ENCODE measurements around the gene RNU1-3. TPM values are rescaled to one million over a fixed set of nuclear protein-coding genes. Genes with fewer than 3 reads are reported as not detected.
"Not testable (repeated sequence)": the region's sequence is repeated elsewhere in the genome, so short reads cannot be mapped to it uniquely, and the experiment has no call there.

The RNU1-3 gene
- total and polyA plus RNA-seq, 2 donors (not counting 1 experiment from before 2014, with no cell fraction given), result 3,997 TPM; not detected in 1

DNA sequence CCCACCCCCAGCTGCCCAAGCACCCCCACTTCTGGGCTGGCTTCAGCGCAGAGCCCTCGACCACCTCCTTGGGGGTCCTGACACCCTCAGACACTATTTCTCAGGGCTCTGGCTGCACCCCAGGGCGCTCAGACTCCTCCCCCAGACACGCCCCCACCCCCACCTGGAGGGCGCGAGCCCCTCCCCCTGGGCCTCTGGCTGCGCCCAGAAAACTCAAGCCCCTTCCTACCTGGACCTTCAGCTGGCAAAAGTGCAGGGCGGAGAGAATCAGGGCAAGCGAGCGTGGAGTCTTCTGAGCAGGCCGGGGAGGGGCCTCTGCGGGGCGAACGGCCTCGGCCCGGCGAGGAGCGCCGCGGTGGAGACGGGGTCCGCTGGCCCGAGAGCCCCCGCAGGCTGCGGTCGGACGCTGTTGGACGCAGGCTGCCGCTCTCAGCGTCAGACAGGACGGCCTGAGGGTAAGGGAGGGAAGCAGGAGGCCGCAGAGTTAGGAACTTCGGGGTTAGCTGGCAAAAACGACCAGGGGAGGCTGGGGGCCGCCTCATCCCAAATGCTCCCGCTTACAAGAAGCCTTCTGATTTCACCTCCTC, 36.0 kb downstream of the RNU1-3 start:
- no peaks in the 10 kb centered on the region for H3K9me3 ChIP-seq (ENCODE audit: control insufficient read depth, insufficient read depth, low read depth, low read length)
- H3K4me2 ChIP-seq (ENCODE audit: extremely low read depth, insufficient read depth, low read length), result no peak overlapping the region
- H3K79me2 ChIP-seq (ENCODE audit: control insufficient read depth, insufficient read depth, low read length), result no peaks in the 10 kb centered on the region
- no peak for DNase-seq (ENCODE audit: low read depth in 2 of 2)
- H3K36me3 ChIP-seq (ENCODE audit: control insufficient read depth, insufficient read depth, low read length), result peaks cover 33% of the 10 kb centered on the region
- H2AFZ ChIP-seq (ENCODE audit: low read length), result no peak overlapping the region
- no peaks in the 10 kb centered on the region for H3K27me3 ChIP-seq (ENCODE audit: control insufficient read depth, insufficient read depth, low read length)
- H3K4me3 ChIP-seq (replicated peaks in 1 of 4; ENCODE audit: control extremely low read depth in 1 of 4, insufficient read depth in 1 of 4, low read depth in 3 of 4, low read length in 4 of 4), result no peak overlapping the region
- no peak overlapping the region for H3K9ac ChIP-seq (ENCODE audit: insufficient read depth, low read length)
- H4K20me1 ChIP-seq (ENCODE audit: control insufficient read depth, extremely low read depth, insufficient read depth, low read length), result no peaks in the 10 kb centered on the region
- no peaks in the 10 kb centered on the region for H3K4me1 ChIP-seq (ENCODE audit: control insufficient read depth, extremely low read depth, insufficient read depth, low read length)
- no peak for TF ChIP-seq EZH2 (IDR thresholded peaks at IDR 0.05; ENCODE audit: low read length, missing control alignments)
- TF ChIP-seq, protein P1, sequence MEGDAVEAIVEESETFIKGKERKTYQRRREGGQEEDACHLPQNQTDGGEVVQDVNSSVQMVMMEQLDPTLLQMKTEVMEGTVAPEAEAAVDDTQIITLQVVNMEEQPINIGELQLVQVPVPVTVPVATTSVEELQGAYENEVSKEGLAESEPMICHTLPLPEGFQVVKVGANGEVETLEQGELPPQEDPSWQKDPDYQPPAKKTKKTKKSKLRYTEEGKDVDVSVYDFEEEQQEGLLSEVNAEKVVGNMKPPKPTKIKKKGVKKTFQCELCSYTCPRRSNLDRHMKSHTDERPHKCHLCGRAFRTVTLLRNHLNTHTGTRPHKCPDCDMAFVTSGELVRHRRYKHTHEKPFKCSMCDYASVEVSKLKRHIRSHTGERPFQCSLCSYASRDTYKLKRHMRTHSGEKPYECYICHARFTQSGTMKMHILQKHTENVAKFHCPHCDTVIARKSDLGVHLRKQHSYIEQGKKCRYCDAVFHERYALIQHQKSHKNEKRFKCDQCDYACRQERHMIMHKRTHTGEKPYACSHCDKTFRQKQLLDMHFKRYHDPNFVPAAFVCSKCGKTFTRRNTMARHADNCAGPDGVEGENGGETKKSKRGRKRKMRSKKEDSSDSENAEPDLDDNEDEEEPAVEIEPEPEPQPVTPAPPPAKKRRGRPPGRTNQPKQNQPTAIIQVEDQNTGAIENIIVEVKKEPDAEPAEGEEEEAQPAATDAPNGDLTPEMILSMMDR (conservative IDR thresholded peaks at IDR 0.05 in 1 of 2, IDR thresholded peaks at IDR 0.05 in 1 of 2; ENCODE audit: low read depth in 1 of 2, low read length in 2 of 2), result no peak
- no peak overlapping the region for H3K27ac ChIP-seq (ENCODE audit: insufficient read depth, low read length)

DNA sequence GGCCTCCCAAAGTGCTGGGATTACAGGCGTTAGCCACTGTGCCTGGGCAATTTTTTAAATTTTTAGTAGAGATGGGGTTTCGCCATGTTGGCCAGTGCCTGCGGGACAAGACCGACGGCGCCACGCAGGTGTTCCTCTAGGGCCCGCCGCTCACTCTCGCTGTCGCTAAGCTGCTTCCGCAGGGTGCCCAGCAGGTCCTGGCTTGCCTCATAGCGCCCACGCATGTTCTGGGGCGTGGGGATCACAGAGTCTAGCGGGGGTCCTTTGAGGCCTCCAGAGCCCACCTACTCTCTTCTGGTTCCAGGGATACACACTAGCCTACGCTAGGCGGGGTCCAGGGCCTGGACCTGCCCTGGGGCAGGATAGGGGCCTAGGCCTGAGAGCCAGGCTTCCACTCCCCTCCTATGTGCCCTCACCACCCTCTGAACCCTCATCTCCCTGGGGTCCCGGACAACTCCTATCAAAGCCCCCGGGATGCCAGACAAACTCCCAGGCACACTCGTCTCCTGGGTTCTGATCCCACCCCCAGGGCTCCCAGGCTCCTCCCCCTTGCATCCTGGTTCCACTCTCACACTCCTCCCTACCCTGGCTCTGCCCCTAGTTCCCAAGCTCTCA, 36.7 kb downstream of the RNU1-3 start:
- not testable (repeated sequence) for H4K20me1 ChIP-seq (ENCODE audit: control insufficient read depth, extremely low read depth, insufficient read depth, low read length); H3K27me3 ChIP-seq (ENCODE audit: control insufficient read depth, insufficient read depth, low read length); H3K4me2 ChIP-seq (ENCODE audit: extremely low read depth, insufficient read depth, low read length); H3K4me3 ChIP-seq (replicated peaks in 1 of 4; ENCODE audit: control extremely low read depth in 1 of 4, insufficient read depth in 1 of 4, low read depth in 3 of 4, low read length in 4 of 4); H3K9me3 ChIP-seq (ENCODE audit: control insufficient read depth, insufficient read depth, low read depth, low read length); DNase-seq (ENCODE audit: low read depth in 2 of 2); H3K9ac ChIP-seq (ENCODE audit: insufficient read depth, low read length); H3K4me1 ChIP-seq (ENCODE audit: control insufficient read depth, extremely low read depth, insufficient read depth, low read length); H3K79me2 ChIP-seq (ENCODE audit: control insufficient read depth, insufficient read depth, low read length); H2AFZ ChIP-seq (ENCODE audit: low read length); H3K27ac ChIP-seq (ENCODE audit: insufficient read depth, low read length)
- peaks cover 37% of the 10 kb centered on the region for H3K36me3 ChIP-seq (ENCODE audit: control insufficient read depth, insufficient read depth, low read length)

DNA sequence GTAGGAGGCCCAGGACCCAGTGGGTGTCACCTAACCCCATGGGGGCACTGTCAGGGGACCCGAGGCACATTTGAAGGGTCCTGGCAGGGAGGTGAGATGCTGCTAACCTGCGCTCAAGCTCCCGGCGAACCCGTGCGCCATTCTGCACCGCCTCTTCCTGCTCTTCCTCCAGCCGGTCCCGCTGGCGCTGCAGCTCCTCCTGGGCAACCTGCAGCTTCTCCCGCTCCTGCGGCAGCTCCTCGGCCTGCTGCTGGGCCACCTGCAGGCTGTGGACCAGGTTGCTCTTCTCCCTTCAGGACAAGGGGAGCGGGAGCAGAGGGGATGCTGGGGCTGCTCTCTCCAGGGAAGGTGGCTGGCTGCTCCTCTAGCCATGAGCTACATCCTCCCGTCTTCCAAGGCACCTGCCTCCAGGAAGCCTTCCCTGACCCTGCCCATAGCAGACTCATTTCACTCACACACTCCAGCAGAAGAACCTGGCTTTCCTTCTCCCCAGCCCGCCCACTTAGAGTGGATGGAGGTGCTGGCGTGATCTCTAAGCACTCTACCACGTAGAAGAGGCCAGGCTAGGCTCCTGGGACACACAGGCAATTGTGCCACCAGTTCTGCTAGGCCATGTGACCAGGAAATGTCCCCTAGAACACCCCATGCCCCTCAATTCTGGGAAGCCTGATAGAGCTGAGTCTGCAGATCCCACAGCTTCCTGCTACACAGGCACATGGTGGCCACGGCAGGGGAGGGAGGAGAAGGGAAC, 38.2 kb downstream of the RNU1-3 start:
- Histone ChIP-seq H3K4me1 (ENCODE audit: control insufficient read depth, extremely low read depth, insufficient read depth, low read length) (no peaks in the 10 kb centered on the region), H2AFZ (ENCODE audit: low read length) (no peak overlapping the region), H3K9ac (ENCODE audit: insufficient read depth, low read length) (no peak overlapping the region), H3K4me3 (replicated peaks in 1 of 4; ENCODE audit: control extremely low read depth in 1 of 4, insufficient read depth in 1 of 4, low read depth in 3 of 4, low read length in 4 of 4) (no peak overlapping the region), H3K79me2 (ENCODE audit: control insufficient read depth, insufficient read depth, low read length) (no peaks in the 10 kb centered on the region), H3K9me3 (ENCODE audit: control insufficient read depth, insufficient read depth, low read depth, low read length) (no peaks in the 10 kb centered on the region), H3K27me3 (ENCODE audit: control insufficient read depth, insufficient read depth, low read length) (no peaks in the 10 kb centered on the region), H4K20me1 (ENCODE audit: control insufficient read depth, extremely low read depth, insufficient read depth, low read length) (no peaks in the 10 kb centered on the region), H3K36me3 (ENCODE audit: control insufficient read depth, insufficient read depth, low read length) (peaks cover 42% of the 10 kb centered on the region), H3K4me2 (ENCODE audit: extremely low read depth, insufficient read depth, low read length) (no peak overlapping the region), H3K27ac (ENCODE audit: insufficient read depth, low read length) (no peak overlapping the region)
- DNase-seq (ENCODE audit: low read depth in 2 of 2), result no peak
- TF ChIP-seq, protein P1 (conservative IDR thresholded peaks at IDR 0.05 in 1 of 2, IDR thresholded peaks at IDR 0.05 in 1 of 2; ENCODE audit: low read depth in 1 of 2, low read length in 2 of 2), result no peak
- TF ChIP-seq EZH2 (IDR thresholded peaks at IDR 0.05; ENCODE audit: low read length, missing control alignments), result no peak

DNA sequence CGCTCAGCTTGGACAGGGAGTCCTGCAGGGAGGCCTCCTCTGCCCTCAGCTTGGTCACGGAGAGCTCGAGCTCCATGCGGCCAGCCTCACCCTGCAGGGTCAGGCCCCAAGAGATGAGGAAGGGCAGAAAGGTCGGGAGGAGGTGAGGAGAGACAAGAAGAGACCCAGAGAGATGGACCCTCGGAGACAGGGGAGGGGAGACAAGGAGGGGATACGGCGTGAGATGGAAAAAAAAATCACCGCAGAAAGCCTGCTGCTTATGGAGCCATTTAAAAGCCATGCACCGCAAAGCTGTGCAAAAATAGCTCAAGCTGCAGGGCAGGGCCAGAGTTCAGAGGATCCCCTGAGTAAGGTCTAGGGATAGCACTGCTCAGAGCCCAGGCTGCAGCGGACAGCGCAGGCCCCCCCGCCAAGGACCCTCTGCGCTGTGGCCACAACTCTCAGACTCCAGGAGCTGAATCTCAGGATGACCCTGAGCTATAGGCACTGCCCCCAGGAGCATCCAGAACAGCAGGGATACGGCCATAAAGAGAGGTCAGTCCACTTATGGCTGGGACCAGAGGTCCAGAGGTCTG, 40.3 kb downstream of the RNU1-3 start:
- H3K4me2 ChIP-seq (ENCODE audit: extremely low read depth, insufficient read depth, low read length); H3K4me1 ChIP-seq (ENCODE audit: control insufficient read depth, extremely low read depth, insufficient read depth, low read length); H3K9ac ChIP-seq (ENCODE audit: insufficient read depth, low read length); H3K9me3 ChIP-seq (ENCODE audit: control insufficient read depth, insufficient read depth, low read depth, low read length); DNase-seq (ENCODE audit: low read depth in 2 of 2); H4K20me1 ChIP-seq (ENCODE audit: control insufficient read depth, extremely low read depth, insufficient read depth, low read length); H3K27me3 ChIP-seq (ENCODE audit: control insufficient read depth, insufficient read depth, low read length); H2AFZ ChIP-seq (ENCODE audit: low read length); H3K4me3 ChIP-seq (replicated peaks in 1 of 4; ENCODE audit: control extremely low read depth in 1 of 4, insufficient read depth in 1 of 4, low read depth in 3 of 4, low read length in 4 of 4); H3K79me2 ChIP-seq (ENCODE audit: control insufficient read depth, insufficient read depth, low read length); H3K27ac ChIP-seq (ENCODE audit: insufficient read depth, low read length): not testable (repeated sequence)
- peaks cover 31% of the 10 kb centered on the region for H3K36me3 ChIP-seq (ENCODE audit: control insufficient read depth, insufficient read depth, low read length)
